HG03571 (cell line): ENCODE data around the gene CACNB3.
"Not testable (repeated sequence)": the region's sequence is repeated elsewhere in the genome, so short reads cannot be mapped to it uniquely, and the experiment has no call there.

Experiments
- ATAC-seq: cut with Tn5 transposase; IDR thresholded peaks from one replicate; pipeline ENCODE4 v1.9.1; 2021; ENCODE audit not compliant: unreplicated experiment

Gene CACNB3

GRCh38 chr12:48852734-48853688 is 34.7 kb downstream of the CACNB3 start:
- peak; percentile 38 for ATAC-seq

DNA sequence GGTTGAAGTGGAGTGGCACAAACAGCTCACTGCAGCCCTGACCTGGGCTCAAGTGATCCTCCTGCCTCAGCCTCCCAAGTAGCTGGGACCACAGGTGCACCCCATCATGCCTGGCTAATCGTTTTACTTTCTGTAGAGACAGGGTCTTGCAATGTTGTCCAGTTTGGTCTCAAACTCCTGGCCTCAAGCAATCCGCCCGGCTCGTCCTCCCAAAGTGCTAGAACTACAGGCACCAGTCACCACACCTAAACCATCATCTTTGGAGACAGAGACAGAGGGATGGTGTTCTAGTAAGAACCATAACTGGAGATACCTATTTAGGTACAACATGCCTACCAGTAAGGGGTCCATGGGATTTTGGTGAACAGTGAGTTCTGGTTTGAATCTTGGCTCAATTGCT is 36.2 kb downstream of the CACNB3 start:
- ATAC-seq, result no peak

DNA sequence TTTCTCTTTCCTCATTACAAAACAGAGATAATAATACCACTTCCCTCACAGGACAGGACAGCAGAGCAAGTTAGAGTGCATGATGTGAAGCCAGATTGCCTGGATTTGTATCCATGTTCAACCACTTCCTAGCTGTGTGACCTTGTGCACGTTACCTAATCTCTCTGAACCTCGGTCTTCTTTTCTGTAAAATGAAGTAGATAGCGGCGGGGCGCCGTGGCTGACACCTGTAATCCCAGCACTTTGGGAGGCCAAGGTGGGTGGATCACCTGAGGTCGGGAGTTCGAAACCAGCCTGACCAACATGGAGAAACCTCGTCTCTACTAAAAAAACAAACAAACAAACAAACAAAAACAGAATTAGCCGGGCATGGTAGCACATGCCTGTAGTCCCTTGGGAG is 36.6 kb downstream of the CACNB3 start:
- not testable (repeated sequence) for ATAC-seq

GRCh38 chr12:48856379-48856778 is 38.1 kb downstream of the CACNB3 start:
- no peak for ATAC-seq

GRCh38 chr12:48857278-48857994 is 39.1 kb downstream of the CACNB3 start:
- no peak for ATAC-seq

- no peak for ATAC-seq
Observed at GRCh38 chr12:48858043-48858442, 39.7 kb downstream of the CACNB3 start.

DNA sequence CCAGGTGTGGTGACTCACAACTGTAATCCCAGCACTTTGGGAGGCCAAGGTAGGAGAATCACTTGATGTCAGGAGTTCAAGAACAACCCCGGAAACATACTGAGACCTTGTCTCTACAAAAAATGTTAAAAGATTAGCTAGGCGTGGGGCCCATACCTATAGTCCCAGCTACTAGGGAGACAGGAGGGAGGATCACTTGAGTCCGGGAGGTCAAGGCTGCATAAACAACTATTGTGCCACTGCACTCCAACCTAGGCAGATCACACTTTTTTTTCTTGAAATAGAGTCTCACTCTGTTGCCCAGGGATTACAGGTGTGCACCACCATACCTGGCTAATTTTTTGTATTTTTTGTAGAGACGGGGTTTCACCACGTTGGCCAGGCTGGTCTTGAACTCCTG is 41.3 kb downstream of the CACNB3 start:
- ATAC-seq, result no peak

DNA sequence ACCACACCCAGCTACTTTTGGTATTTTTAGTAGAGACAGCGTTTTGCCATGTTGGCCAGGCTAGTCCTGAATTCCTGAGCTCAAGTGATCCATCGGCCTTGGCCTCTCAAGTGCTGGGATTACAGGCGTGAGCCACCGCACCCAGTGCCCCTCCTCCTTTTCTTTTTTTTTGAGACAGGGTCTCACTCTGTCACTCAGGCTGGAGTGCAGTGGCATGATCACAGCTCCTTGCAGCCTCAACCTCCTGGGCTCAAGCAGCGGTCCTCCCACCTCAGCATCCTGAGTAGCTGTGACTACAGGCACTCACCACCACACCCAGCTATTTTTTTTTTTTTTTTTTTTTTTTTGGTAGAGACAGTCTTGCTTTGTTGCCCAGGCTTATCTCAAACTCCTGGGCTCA is 41.9 kb downstream of the CACNB3 start:
- ATAC-seq, result not testable (repeated sequence)

GRCh38 chr12:48861111-48861510 is 42.8 kb downstream of the CACNB3 start:
- ATAC-seq, result no peak

DNA sequence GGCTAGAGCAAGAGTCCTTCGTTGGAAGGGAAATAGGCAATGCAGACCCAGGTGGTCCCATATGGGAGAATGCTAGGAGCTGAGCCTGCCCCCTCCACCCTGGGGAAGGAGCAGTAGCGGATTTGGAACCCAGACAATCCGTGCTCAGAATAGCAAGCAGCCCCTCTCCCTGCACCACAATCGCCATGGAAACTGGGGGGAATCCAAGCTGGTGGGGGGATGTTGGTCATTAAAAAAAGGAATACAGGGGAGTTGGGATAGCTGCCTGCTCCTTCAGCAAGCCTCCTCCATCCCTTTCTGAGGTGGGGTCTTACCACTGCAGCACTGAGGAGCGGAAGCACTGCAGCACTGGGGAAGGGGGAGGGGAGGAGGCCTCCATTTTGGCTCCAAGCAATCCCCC is 44.5 kb downstream of the CACNB3 start:
- ATAC-seq, result no peak

GRCh38 chr12:48863291-48863690 is 45.0 kb downstream of the CACNB3 start:
- ATAC-seq, result no peak

DNA sequence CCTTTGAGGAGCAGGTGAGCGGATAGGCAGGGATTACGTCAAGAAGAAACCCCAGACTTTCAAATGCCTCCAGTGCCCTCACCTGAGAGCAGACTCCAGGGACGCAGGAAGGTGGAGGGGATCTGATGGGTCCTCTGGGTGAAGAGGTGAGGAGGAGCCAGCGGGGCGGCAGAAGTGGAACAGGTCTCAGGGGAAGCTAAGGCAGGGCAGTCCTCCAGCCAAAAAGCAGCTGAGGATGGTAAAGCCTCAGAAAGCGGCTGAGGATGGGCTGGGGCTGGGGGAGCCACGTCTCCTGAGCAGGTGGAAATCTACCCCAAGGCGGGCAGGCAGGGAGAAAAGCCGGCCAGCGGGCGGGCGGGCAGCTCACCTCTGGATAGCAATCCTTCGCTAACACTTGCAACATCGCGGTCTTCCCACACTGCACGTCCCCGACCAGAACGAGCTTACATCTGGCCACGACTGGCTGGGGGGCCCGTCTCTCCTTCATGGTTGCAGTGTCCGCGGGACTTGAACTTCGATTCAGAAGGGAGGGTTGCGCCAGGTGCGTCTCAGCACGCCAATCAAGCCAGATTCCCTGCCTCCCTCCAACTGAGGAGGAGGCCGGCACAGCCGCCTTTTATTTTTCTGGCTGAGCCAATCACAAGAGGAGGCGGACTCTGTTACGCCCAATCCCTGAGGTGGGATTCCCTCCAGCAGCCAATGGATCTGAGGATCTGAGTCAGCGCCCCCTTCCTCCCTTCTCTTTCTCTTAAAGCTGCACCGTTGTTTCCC is 47.2 kb downstream of the CACNB3 start, which contains the start of gene RND1:
Gene RND1, minus strand, starts transcription at position 590 of the 771 bp plus-strand sequence. Its CDS starts 103 bp downstream, at position 487.
- peak; percentile 88 for ATAC-seq

- no peak for ATAC-seq
Observed at GRCh38 chr12:48866052-48866711, 47.9 kb downstream of the CACNB3 start.

- ATAC-seq, result no peak
Observed at GRCh38 chr12:48868451-48868850, 50.2 kb downstream of the CACNB3 start.

DNA sequence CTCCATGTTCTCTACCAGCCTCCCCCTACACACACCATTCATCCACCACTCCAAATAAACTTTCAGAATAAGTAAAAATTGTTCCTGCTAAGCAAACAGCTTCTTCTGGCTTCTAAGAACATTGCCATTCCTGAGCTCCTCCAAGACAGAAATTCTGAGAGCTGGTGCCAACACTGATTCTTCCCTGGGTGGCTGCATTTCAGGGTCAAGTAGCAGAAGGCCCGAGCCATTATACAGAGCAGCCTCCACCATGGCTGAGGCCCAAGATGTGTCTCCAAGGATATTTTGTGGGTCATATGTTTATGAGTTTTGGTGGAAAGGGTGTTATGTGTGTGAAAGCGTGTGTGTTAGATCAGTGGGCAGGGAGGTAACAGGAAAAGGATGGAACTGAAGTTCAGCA is 50.9 kb downstream of the CACNB3 start:
- no peak for ATAC-seq

DNA sequence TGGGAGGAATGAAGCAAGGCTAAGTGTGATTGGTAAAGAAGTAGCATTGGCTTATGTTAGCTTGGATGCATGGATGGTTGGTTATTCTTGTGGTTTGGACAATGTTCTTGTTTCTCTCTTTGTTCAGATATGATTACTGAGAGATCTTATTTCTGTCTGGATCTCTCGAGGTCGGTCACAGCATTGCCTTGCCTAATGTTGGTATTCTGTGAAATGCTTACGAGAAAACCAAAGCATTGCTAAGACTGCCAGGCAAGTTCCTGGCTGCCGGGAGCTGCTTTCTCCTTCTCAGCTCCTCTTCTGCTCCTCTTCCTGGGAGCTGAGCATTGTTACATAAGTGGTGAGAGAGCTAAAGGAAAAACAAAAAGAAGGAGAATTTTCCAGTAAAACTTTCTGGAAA is 54.8 kb downstream of the CACNB3 start:
- no peak for ATAC-seq

GRCh38 chr12:48873534-48873933 is 55.2 kb downstream of the CACNB3 start:
- not testable (repeated sequence) for ATAC-seq

GRCh38 chr12:48875944-48876515 is 57.7 kb downstream of the CACNB3 start:
- no peak for ATAC-seq
